OCI-LY7 (cell line): ENCODE measurements around the gene RIMBP2.

ENCODE experiments used
- CTCF ChIP-seq: fragments of 200-600 bp; sonication (generic); conservative IDR thresholded peaks from 2 replicates; pipeline ENCODE4 v1.5.1; 2014; ENCODE audit warnings: mild to moderate bottlenecking, antibody characterized with exemption, low read length, moderate library complexity, mixed read lengths
- EZH2phosphoT487 ChIP-seq: fragments of 200-600 bp; sonication (generic); IDR thresholded peaks from 2 replicates; pipeline ENCODE4 v1.6.1; 2018; ENCODE audit warnings: low read depth, borderline replicate concordance, mild to moderate bottlenecking, mixed run types, antibody characterized with exemption, low read length, moderate library complexity, mixed read lengths

DNA sequence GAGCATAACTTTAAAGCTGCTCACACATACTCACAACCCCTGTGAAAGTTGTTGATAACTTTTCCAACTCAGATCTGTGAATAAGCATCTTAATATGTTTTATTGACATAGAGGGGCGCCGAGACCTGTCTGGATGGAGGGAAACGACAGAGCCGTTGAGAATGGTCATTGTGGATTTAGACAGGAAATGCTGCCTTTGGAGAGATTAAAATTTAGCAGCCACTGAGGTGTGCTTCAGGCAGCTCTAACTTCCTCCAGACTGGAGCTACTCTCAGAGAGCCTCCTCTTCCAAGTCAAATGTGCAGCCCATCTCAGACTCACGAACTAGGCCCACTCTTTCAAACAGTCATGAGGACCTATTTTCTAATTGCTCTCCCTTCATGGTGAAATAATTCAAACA is 90.9 kb downstream of the RIMBP2 start:
- no peak for TF ChIP-seq CTCF
- TF ChIP-seq EZH2phosphoT487, result no peak
